ENCODE data around the gene PRKG2.

PRKG2 gene

DNA sequence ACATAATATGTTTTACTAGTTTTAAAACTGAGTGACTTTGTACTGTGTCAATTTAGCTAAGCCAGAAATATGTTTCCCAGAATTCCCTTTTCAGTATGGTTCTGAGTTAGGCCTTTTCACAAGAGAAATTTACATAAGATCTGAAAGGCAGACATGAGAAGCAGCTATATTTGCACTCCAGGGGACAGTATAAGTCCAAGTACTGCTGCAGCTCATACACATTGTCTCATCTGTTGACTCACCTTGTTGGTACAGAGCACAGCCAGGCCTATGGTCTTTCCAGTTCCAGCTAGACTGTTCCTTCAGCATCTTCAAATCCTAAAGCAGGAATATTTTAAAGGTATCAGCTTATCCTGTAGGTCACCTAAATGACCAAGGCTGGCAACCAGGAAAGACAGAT, 131.0 kb downstream of the PRKG2 start:
- DNase-seq (ENCODE audit: extremely low spot score): no peak
- CTCF ChIA-PET: interaction anchor here (1.0 to 4.1 kb wide), 2 partner anchors 14 to 50 kb away, joined by 4 to 23 read pairs; no protein-coding TSS in a partner anchor
- TF ChIP-seq, protein P1, sequence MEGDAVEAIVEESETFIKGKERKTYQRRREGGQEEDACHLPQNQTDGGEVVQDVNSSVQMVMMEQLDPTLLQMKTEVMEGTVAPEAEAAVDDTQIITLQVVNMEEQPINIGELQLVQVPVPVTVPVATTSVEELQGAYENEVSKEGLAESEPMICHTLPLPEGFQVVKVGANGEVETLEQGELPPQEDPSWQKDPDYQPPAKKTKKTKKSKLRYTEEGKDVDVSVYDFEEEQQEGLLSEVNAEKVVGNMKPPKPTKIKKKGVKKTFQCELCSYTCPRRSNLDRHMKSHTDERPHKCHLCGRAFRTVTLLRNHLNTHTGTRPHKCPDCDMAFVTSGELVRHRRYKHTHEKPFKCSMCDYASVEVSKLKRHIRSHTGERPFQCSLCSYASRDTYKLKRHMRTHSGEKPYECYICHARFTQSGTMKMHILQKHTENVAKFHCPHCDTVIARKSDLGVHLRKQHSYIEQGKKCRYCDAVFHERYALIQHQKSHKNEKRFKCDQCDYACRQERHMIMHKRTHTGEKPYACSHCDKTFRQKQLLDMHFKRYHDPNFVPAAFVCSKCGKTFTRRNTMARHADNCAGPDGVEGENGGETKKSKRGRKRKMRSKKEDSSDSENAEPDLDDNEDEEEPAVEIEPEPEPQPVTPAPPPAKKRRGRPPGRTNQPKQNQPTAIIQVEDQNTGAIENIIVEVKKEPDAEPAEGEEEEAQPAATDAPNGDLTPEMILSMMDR (IDR thresholded peaks at IDR 0.05; ENCODE audit: control extremely low read depth, extremely low read depth, low read depth, missing control alignments): no peak
- POLR2A ChIA-PET: no interaction called here

DNA sequence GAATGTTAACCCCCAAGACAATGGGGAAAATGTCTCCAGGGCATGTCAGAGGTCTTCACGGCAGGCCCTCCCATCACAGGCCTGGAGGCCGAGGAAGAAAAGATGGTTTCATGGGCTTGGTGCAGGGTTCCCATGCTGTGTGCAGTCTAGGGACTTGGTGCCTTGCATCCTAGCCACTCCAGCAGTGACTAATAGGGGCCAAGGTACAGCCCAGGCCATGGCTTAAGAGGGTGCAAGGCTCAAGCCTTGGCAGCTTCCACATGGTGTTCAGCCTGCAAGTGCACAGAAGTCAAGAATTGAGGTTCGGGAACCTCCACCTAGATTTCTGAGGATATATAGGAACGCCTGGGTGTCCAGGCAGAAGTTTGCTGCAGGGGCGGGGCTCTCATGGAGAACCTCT, 133.9 kb downstream of the PRKG2 start:
- ChIA-PET CTCF (interaction anchor here (1.2 kb wide), 1 partner anchor 11 kb away, joined by 3 read pairs; no protein-coding TSS in a partner anchor), POLR2A (no interaction called here)
- no peak for DNase-seq (ENCODE audit: extremely low spot score)
- TF ChIP-seq, protein P1 (IDR thresholded peaks at IDR 0.05; ENCODE audit: control extremely low read depth, extremely low read depth, low read depth, missing control alignments): no peak

DNA sequence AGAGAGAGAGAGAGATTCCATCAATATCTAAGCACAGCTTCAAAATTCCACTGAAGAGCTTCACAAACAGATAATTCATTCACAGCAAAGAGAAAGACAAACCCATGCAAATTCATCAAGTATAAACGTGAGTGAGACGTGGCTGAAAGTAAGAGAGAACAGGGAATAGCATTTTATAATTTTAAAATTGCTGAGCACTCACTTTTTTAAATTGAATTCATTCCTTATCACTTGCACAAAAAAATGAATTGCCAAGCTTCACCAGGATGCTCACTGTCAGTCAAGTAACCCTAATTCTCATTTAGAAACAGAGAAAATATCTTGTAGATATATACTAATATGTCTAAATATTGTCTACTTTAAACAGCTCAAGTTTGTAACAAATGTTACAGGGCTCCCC, 144.0 kb downstream of the PRKG2 start:
- TF ChIP-seq, protein P1 (IDR thresholded peaks at IDR 0.05; ENCODE audit: control extremely low read depth, extremely low read depth, low read depth, missing control alignments): no peak
- ChIA-PET CTCF (interaction anchor here (0.7 to 3.9 kb wide), 9 partner anchors 8 to 283 kb away, joined by 3 to 40 read pairs (median 7); no protein-coding TSS in a partner anchor), POLR2A (no interaction called here)
- no peak for DNase-seq (ENCODE audit: extremely low spot score)

DNA sequence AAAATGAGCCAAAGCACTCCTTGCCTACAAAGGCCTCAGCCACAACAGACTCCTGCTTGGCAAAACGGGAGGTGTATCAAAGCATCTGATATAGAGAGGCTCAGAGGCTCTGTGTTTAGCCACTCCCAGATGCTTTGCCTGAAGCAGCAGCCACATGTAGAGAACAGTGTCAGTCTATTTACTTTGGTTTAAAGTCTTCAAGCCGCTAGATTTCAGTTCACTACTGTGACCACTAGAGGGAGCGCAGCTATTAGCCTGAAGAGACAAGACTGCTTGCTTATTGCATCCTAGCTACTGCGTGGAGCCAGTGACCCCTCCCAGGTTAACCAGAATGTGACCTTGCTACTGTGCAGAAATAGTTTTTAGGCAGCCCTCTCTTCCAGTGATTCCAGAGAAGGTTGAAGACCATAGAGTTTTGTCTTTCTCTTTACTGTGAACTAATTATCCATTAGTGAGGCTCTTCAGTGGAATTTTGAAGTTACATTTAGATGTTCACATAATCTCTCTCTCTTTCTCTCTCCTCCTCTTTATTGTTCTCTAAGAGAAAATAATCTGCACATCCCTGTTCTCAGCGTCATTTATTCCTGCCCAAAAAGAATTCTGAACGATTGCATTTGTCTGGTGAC, 145.2 kb downstream of the PRKG2 start:
- TF ChIP-seq, protein P1 (IDR thresholded peaks at IDR 0.05; ENCODE audit: control extremely low read depth, extremely low read depth, low read depth, missing control alignments): peak; percentile 90
- POLR2A ChIA-PET: no interaction called here
- CTCF ChIA-PET: interaction anchor here (1.0 to 3.9 kb wide), 22 partner anchors 11 to 741 kb away, joined by 3 to 40 read pairs (median 4); no protein-coding TSS in a partner anchor
- DNase-seq (ENCODE audit: extremely low spot score): peak; percentile 35

DNA sequence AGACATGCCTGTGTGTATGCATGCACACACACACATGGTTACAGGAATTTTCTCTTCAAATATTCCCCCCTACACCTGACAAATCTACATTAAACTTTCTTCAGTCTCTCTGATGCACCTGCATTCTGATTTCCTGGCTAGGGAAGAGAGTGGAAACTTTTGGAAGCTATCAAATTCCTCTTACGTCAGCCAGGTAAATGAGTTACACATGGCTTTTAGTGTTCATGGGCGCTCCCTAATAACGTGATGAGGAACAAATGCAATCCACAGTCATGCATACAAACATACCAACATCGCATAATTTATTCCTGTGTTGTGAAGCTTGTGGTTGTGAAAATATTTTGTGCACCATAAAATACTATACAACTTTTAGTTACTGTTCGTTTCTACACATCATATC, 149.6 kb downstream of the PRKG2 start:
- no peak for DNase-seq (ENCODE audit: extremely low spot score)
- ChIA-PET POLR2A (no interaction called here), CTCF (interaction anchor here (0.9 to 1.4 kb wide), 3 partner anchors 26 to 700 kb away, joined by 3 to 5 read pairs (median 3); no protein-coding TSS in a partner anchor)
- TF ChIP-seq, protein P1 (IDR thresholded peaks at IDR 0.05; ENCODE audit: control extremely low read depth, extremely low read depth, low read depth, missing control alignments): no peak

DNA sequence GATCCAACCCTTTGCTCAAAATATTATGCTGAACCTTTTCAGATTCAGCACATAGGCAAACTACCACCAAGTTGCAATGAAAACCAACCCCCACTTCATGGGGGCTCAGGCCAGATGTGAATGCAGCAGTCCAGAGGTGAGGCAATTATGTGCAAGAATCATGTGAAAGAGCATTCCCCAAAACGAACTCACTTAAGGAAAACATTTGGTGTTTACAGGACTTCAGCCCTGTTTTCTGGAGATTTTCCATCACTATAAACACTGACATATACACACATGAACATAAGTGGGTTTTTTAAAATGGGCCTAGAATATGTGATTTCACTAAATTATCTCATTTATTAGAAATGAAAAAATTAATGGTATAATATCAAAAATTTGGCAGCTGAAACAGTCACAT, 153.0 kb downstream of the PRKG2 start:
- TF ChIP-seq, protein P1 (IDR thresholded peaks at IDR 0.05; ENCODE audit: control extremely low read depth, extremely low read depth, low read depth, missing control alignments): no peak
- CTCF ChIA-PET: interaction anchor here (1.4 kb wide), 2 partner anchors 9 to 289 kb away, joined by 4 read pairs; no protein-coding TSS in a partner anchor
- DNase-seq (ENCODE audit: extremely low spot score): no peak
- POLR2A ChIA-PET: no interaction called here
